ENCODE measurements around the gene SHISAL2A. TPM values are rescaled to one million over a fixed set of nuclear protein-coding genes. Genes with fewer than 3 reads are reported as not detected.

The SHISAL2A gene
- total RNA-seq, 4 donors from 2014 or later = not detected

DNA sequence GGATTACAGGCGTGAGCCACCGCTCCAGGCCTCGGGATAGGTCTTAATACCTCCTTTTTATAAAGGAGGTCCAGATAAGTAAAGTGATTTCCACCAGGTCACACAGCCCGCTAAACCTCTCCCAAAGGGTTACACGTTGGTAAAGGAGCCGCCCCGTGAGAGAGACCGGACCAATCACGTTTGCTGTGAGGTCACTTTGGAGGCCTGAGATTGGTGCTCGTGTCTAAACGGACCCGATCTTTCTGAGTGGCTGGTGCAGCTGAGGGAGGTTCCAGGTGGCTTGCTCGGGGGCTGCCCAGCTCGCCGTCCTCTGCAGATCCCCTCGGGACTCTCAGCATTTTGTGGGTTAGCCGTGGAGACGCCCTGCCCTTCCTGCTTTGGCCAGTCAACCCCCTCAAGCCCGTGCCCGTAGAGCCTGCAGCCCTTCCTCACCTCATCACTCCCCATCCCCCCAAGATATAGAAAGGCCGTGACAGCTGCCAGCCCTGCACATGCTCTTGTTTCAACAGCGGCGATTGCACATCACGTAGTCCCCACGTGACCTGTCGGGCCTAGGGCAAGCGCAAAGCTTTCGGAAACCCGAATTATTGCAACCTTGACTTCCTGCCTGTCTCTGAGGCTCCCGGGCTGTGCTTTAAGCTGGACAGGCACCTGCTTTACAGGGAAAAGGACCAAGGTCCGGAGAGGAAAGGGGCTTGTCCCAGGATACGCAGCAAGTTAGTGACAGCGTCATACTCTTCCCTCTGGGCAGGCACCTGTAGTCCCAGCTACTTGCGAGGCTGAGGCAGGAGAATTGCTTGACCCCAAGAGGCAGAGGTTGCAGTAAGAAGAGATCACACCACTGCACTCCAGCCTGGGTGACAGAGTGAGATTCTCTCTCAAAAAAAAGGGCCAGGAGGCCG is 70.2 kb downstream of the SHISAL2A start:
- peak overlapping the region; percentile 51 for H3K4me3 ChIP-seq
- H3K27ac ChIP-seq = peak overlapping the region; percentile 68
- DNase-seq (ENCODE audit: low spot score in 2 of 2) = peak; percentile 94 to 95
- no peaks in the 10 kb centered on the region for H3K36me3 ChIP-seq
- H3K27me3 ChIP-seq = no peaks in the 10 kb centered on the region
- peaks cover 18% of the 10 kb centered on the region for H3K4me1 ChIP-seq
- 9% methylated on average over 21 of the region's 35 CpGs for WGBS
- H3K9me3 ChIP-seq = no peaks in the 10 kb centered on the region
- TF ChIP-seq POLR2A (IDR thresholded peaks at IDR 0.05) (no peak), POLR2AphosphoS5 (IDR thresholded peaks at IDR 0.05) (peak in 2 of 3 donors; percentile 53 to 76), EP300 (IDR thresholded peaks at IDR 0.05) (no peak)
- TF ChIP-seq, protein P1, sequence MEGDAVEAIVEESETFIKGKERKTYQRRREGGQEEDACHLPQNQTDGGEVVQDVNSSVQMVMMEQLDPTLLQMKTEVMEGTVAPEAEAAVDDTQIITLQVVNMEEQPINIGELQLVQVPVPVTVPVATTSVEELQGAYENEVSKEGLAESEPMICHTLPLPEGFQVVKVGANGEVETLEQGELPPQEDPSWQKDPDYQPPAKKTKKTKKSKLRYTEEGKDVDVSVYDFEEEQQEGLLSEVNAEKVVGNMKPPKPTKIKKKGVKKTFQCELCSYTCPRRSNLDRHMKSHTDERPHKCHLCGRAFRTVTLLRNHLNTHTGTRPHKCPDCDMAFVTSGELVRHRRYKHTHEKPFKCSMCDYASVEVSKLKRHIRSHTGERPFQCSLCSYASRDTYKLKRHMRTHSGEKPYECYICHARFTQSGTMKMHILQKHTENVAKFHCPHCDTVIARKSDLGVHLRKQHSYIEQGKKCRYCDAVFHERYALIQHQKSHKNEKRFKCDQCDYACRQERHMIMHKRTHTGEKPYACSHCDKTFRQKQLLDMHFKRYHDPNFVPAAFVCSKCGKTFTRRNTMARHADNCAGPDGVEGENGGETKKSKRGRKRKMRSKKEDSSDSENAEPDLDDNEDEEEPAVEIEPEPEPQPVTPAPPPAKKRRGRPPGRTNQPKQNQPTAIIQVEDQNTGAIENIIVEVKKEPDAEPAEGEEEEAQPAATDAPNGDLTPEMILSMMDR (IDR thresholded peaks at IDR 0.05) = no peak

DNA sequence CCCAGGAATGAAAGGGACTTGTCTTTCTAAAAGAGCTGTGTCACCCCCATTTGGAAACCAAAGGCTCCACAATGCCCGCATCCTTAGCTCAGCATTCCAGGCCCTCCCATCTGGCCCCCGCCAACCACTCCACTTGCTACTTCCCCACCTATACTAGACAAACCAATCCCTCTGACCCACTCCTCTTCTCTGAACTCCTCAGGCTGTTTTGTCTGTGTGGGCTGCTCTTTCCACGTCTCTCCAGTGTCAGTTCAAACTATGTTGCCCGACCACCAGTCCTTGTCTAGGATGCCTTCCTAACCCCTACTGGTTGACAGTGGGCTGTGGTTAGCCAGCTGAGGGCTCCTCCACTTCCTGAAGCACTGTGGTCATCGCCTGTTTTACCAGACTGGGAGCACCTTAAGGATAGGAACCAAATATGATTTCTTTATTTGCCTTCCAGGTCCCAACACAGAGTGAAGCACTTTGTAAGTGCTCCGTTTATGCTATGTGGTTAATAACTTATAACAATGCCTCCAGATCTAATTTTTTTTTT is 73.2 kb downstream of the SHISAL2A start:
- Histone ChIP-seq H3K4me1 (peaks cover 10% of the 10 kb centered on the region), H3K27ac (no peak overlapping the region), H3K36me3 (no peaks in the 10 kb centered on the region), H3K4me3 (no peak overlapping the region), H3K27me3 (no peaks in the 10 kb centered on the region), H3K9me3 (no peaks in the 10 kb centered on the region)
- TF ChIP-seq EP300 (IDR thresholded peaks at IDR 0.05) (no peak), POLR2AphosphoS5 (IDR thresholded peaks at IDR 0.05) (no peak), POLR2A (IDR thresholded peaks at IDR 0.05) (no peak)
- TF ChIP-seq, protein P1 (IDR thresholded peaks at IDR 0.05) = no peak
- WGBS = 75% methylated on average over 5 of the region's 6 CpGs
- no peak for DNase-seq (ENCODE audit: low spot score in 2 of 2)

Other genes starting within 250 kb of the SHISAL2A start
- 1 to 10 TPM; 1.4 to 2.9 (median 1.9) TPM for gene ORC1, start 228.7 kb upstream of the SHISAL2A start, total RNA-seq
- 10 to 100 TPM; 10.6 to 20.4 (median 14.3) TPM for gene PRPF38A, start 228.6 kb upstream of the SHISAL2A start, total RNA-seq
- 100 to 1,000 TPM in 1 of 4 donors, 10 to 100 TPM in 3; 56.9 to 232 (median 67.9) TPM for gene TUT4, start 80.1 kb upstream of the SHISAL2A start, total RNA-seq
- gene GPX7, start 30.8 kb upstream of the SHISAL2A start, total RNA-seq = 10 to 100 TPM in 1 of 4 donors, 1 to 10 TPM in 3; 3.1 to 11.1 (median 7.5) TPM
- gene COA7, start 65.2 kb downstream of the SHISAL2A start, total RNA-seq = 10 to 100 TPM in 3 of 4 donors, 1 to 10 TPM in 1; 5.7 to 14.8 (median 12.7) TPM
- 10 to 100 TPM; 27.5 to 38.5 (median 33.0) TPM for gene ZYG11B, start 93.3 kb downstream of the SHISAL2A start, total RNA-seq
- under 1 TPM in 1 of 4 donors, not detected in 3; 0.26 TPM for gene ZYG11A, start 209.6 kb downstream of the SHISAL2A start, total RNA-seq

Data from suprapubic skin (tissue), 4 donors.